Smooth muscle cell of bladder (primary cell): ENCODE data around the gene MCOLN3. TPM values are rescaled to one million over a fixed set of nuclear protein-coding genes. Genes with fewer than 3 reads are reported as not detected.

Source experiments
- total RNA-seq: library from RNA; depleted of rRNA; stranded (reverse); fragments of >200 nt; gene quantifications from 2 replicates; pipeline ENCODE4 v1.2.3, GENCODE V29; 2014

MCOLN3 gene, protein sequence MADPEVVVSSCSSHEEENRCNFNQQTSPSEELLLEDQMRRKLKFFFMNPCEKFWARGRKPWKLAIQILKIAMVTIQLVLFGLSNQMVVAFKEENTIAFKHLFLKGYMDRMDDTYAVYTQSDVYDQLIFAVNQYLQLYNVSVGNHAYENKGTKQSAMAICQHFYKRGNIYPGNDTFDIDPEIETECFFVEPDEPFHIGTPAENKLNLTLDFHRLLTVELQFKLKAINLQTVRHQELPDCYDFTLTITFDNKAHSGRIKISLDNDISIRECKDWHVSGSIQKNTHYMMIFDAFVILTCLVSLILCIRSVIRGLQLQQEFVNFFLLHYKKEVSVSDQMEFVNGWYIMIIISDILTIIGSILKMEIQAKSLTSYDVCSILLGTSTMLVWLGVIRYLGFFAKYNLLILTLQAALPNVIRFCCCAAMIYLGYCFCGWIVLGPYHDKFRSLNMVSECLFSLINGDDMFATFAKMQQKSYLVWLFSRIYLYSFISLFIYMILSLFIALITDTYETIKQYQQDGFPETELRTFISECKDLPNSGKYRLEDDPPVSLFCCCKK
- 0.28 TPM in 2 replicates for total RNA-seq

DNA sequence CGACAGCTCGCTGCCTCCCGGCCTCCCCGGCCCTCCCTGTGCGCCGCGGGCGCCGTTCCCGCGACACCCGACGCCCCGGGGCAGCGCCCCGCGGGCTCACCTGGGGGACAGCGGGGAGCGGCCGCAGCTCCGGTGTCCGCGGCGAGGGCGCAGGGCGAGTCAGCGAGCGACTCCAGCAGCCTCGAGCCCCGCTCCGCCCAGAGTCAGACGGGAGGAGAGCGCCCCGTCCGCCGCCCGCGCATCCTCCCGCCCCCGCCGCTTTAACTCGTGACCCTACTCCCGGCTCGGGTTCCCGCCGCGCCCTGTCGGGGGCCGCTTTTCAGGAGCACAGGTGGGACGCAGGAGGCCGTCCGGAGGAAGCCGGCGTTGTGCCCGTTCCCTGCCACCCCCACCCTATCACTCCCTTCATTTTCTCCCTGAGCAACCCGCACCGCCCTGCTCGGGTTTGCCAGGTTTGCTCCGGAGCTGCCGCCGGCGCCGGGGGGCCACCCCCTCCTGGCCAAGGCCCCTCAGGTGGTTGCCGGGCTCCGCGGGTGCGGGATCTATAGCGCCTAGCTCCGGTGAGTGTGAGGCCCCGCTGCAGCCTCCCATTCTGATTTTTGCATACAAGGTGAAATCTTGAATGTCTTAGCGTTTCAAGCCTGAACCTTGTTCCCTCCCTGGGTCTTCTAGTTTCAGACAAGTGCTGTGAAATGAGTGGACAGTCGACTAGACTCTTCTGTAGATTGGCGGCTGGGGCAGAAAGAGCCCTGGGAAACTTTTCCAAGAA, at the start of gene MCOLN3:
TSS of gene MCOLN3 (minus strand) at position 205 of the 769 bp plus-strand sequence. CDS start 3,140 bp downstream, outside the sequence.

DNA sequence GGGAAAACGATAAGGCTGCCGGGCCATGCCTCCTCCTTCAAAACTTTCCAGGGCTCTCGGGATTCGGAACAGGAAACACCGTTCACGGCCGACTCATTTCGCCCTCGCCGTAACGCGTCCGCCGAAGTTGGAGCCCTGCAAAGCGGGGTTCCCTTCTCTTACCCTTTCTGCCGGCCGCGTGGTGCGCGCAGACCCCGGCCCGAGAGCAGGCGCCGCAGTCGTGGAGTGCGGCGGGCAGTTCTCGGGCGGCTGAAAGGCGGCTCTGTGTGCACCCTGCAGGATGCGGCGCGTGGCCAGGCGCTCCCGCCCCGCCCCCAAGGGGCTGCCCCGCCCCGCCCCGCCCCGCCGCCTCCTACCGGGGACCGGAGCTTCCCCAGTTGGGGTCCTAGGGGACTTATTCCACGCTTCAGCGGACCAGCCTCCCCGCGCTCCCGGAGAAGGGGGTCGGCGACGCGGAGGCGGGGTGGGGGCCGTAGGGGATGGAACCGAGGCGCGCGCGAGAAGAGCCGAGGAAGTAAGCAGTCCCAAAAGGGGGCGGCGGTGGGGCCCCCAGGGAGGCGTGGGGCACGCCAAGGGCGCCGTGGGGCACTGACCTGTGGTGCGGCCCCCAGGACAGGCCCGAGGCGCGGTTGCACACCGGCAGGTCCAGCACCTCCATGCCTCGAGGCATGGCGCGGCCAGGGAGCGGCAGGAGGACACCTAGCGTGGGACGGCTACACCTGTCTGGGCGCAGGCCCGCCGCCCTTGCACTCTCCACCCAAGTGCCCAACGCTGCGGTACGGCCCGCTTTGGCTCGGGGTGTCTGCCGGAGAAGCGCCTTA, 51.2 kb downstream of the MCOLN3 start, which contains the start of gene MCOLN2:
TSS of gene MCOLN2 (minus strand) at position 268 of the 821 bp plus-strand sequence. CDS start at position 27, 241 bp downstream.

Other genes with a start within 250 kb of the MCOLN3 start
- 2.6 and 66.0 TPM in 2 replicates for gene LPAR3, start 155.3 kb downstream of the MCOLN3 start, total RNA-seq
- gene MCOLN2, start 51.4 kb downstream of the MCOLN3 start, total RNA-seq: 0.85 and 3.1 TPM in 2 replicates
- gene SYDE2, start 152.5 kb upstream of the MCOLN3 start, total RNA-seq: 39.5 and 39.8 TPM in 2 replicates
- 10.7 and 20.6 TPM in 2 replicates for gene C1orf52, start 211.2 kb upstream of the MCOLN3 start, total RNA-seq
- gene BCL10, start 228.1 kb upstream of the MCOLN3 start, total RNA-seq: 15.1 and 15.4 TPM in 2 replicates